Peyer's patch (tissue), 4 donors: ENCODE results near the gene FUT1. TPM values are rescaled to one million over a fixed set of nuclear protein-coding genes. Genes with fewer than 3 reads are reported as not detected.

Source experiments
- DNase-seq, 3 donors: peaks; one replicate each; pipeline ENCODE4 v3.0.0-alpha.2; 2017 to 2019
- H3K27ac ChIP-seq, 4 donors: fragments of 200-600 bp; sonication (generic); one replicate each; pipeline ENCODE4 v1.5.1; 2016 to 2019
- H3K27me3 ChIP-seq, 2 donors: fragments of 200-600 bp; sonication (generic); one replicate each; pipeline ENCODE4 v1.5.1; 2019
- H3K36me3 ChIP-seq, 3 donors: fragments of 200-600 bp; sonication (generic); one replicate each; pipeline ENCODE4 v1.5.1; 2016 to 2019
- H3K4me1 ChIP-seq, 4 donors: fragments of 200-600 bp; sonication (generic); one replicate each; pipeline ENCODE4 v1.5.1; 2016 to 2019
- H3K4me3 ChIP-seq, 4 donors: fragments of 200-600 bp; sonication (generic); 1 replicate in 3 of 4; 2 replicates in 1 of 4; pipeline ENCODE4 v1.5.1; 2016 to 2019; ENCODE audit warnings: mild to moderate bottlenecking in 1 of 4
- H3K9me3 ChIP-seq, 4 donors: fragments of 200-600 bp; sonication (generic); one replicate each; pipeline ENCODE4 v1.5.1; 2016 to 2019; ENCODE audit warnings: mild to moderate bottlenecking in 1 of 4
- CTCF ChIP-seq, 6 experiments: fragments of 450-650 bp in 4 of 6; fragments of 200-600 bp in 2 of 6; sonication (generic) in 1 of 6; IDR thresholded peaks; one replicate each; pipeline ENCODE4 v1.5.1; 2017 to 2019; ENCODE audit warnings: antibody characterized with exemption in 6 of 6, mild to moderate bottlenecking in 3 of 6, moderate library complexity in 1 of 6
- POLR2A ChIP-seq, 2 donors: fragments of 450-650 bp; IDR thresholded peaks; one replicate each; pipeline ENCODE4 v1.5.1; 2017; ENCODE audit warnings: antibody characterized with exemption in 2 of 2, mild to moderate bottlenecking in 2 of 2, moderate library complexity in 2 of 2
- total RNA-seq, 4 donors: library from RNA; depleted of rRNA; stranded (reverse); fragments of >200 nt; gene quantifications; one replicate each; pipeline ENCODE4 v1.1.0, GENCODE V29; 2016

FUT1 gene
- total RNA-seq, 4 donors from 2014 or later, result 0.38 to 1.2 (median 0.68) TPM

- TF ChIP-seq POLR2A (IDR thresholded peaks at IDR 0.05) (no peak), CTCF (IDR thresholded peaks at IDR 0.05) (no peak)
- peaks cover 4 to 30% (median 8%) of the 10 kb centered on the region in 4 donors for H3K4me1 ChIP-seq
- DNase-seq, result no peak
- no peak overlapping the region for H3K27ac ChIP-seq
- no peaks in the 10 kb centered on the region for H3K36me3 ChIP-seq
- no peaks in the 10 kb centered on the region for H3K9me3 ChIP-seq
- no peak overlapping the region for H3K4me3 ChIP-seq
- H3K27me3 ChIP-seq, result no peaks in the 10 kb centered on the region
Observed at GRCh38 chr19:48737360-48737998, 15.0 kb downstream of the FUT1 start.

- DNase-seq, result peak in 2 of 3 donors; percentile 66 to 69
- Histone ChIP-seq H3K27ac (no peak overlapping the region), H3K4me1 (peaks cover 4 to 15% (median 8%) of the 10 kb centered on the region in 4 donors), H3K36me3 (no peaks in the 10 kb centered on the region), H3K27me3 (no peaks in the 10 kb centered on the region), H3K9me3 (no peaks in the 10 kb centered on the region), H3K4me3 (peak overlapping the region in 2 of 4 donors; percentile 28 to 41)
- TF ChIP-seq CTCF (IDR thresholded peaks at IDR 0.05) (no peak), POLR2A (IDR thresholded peaks at IDR 0.05) (no peak)
Observed at GRCh38 chr19:48735031-48735615, 17.3 kb downstream of the FUT1 start.

- no peak overlapping the region for H3K27ac ChIP-seq
- no peaks in the 10 kb centered on the region for H3K9me3 ChIP-seq
- no peaks in the 10 kb centered on the region for H3K27me3 ChIP-seq
- H3K4me1 ChIP-seq, result peaks cover 4 to 10% (median 8%) of the 10 kb centered on the region in 4 donors
- H3K4me3 ChIP-seq, result no peak overlapping the region
- TF ChIP-seq CTCF (IDR thresholded peaks at IDR 0.05) (no peak), POLR2A (IDR thresholded peaks at IDR 0.05) (no peak)
- H3K36me3 ChIP-seq, result no peaks in the 10 kb centered on the region
- no peak for DNase-seq
Observed at GRCh38 chr19:48734625-48735024, 17.8 kb downstream of the FUT1 start.

- Histone ChIP-seq H3K4me3 (no peak overlapping the region), H3K9me3 (no peaks in the 10 kb centered on the region), H3K27ac (no peak overlapping the region), H3K27me3 (no peaks in the 10 kb centered on the region), H3K36me3 (no peaks in the 10 kb centered on the region), H3K4me1 (no peaks in the 10 kb centered on the region)
- DNase-seq, result no peak
- TF ChIP-seq POLR2A (IDR thresholded peaks at IDR 0.05), result no peak
- TF ChIP-seq CTCF (IDR thresholded peaks at IDR 0.05), result no peak
Observed at GRCh38 chr19:48731452-48731851, 21.0 kb downstream of the FUT1 start.

GRCh38 chr19:48728911-48729664, 23.4 kb downstream of the FUT1 start:
- Histone ChIP-seq H3K4me3 (peak overlapping the region in 2 of 4 donors; percentile 7 to 10), H3K27ac (peak overlapping the region in 1 of 4 donors; percentile 12), H3K4me1 (peaks cover 0 to 5% (median 3%) of the 10 kb centered on the region in 4 donors), H3K27me3 (no peaks in the 10 kb centered on the region), H3K9me3 (no peaks in the 10 kb centered on the region), H3K36me3 (no peaks in the 10 kb centered on the region)
- TF ChIP-seq POLR2A (IDR thresholded peaks at IDR 0.05) (no peak), CTCF (IDR thresholded peaks at IDR 0.05) (no peak)
- no peak for DNase-seq
